ENCODE results near the gene LONP1.

LONP1 gene

DNA sequence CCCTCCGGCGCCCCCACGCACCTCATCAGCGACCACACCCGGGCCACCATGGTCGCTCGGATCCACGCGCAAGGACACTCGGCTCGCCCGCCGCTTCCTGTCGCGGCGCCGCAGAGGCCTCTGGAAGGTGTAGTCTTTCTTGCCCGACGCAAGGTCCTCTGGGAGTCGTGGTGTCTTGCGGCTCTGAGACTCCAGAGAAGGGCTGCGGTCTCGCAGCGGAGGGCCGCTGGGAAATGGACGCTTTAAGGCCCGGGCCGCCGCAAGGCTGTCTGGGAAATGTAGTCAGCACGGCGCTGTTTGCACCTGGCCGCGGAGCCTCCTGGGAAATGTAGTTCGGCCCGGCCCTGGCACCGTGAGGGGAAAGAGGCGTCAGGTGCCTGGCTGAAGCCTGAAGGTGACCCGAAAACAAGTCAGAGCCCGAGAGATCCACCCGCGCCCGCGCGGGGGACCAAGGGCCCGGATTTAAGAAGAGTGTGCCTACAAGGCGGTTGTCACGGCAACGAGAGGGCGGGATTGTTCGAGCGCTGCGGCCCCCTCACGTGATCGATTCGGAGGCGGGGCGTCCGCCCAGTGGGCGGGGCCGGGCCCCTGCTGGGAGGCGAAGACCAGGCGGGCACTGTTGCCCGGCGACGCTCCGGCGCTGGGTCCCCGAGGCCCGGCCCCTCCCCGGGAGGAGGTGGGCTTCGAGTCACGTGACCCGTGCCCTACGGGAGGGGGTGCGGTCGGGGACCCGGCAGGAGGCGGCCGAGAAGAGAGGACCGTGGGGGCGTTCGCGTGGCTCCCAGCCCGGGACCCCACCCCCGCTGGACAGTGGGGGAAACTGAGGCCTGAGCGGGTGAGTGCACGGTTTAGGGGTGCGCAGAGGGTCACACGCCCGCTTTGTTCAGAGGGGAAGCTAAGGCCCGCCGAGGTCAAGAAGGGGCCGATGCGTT, 39.2 kb downstream of the LONP1 start, which contains the start of the genes HSD11B1L and MICOS13 (continued):
- TF ChIP-seq, protein P1, sequence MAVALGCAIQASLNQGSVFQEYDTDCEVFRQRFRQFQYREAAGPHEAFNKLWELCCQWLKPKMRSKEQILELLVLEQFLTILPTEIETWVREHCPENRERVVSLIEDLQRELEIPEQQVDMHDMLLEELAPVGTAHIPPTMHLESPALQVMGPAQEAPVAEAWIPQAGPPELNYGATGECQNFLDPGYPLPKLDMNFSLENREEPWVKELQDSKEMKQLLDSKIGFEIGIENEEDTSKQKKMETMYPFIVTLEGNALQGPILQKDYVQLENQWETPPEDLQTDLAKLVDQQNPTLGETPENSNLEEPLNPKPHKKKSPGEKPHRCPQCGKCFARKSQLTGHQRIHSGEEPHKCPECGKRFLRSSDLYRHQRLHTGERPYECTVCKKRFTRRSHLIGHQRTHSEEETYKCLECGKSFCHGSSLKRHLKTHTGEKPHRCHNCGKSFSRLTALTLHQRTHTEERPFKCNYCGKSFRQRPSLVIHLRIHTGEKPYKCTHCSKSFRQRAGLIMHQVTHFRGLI (tag by site-specific recombination; IDR thresholded peaks at IDR 0.05), result no peak
- TF ChIP-seq ZNF768 (tag by site-specific recombination; IDR thresholded peaks at IDR 0.05) (no peak), AEBP2 (tag by site-specific recombination; IDR thresholded peaks at IDR 0.05; ENCODE audit: borderline replicate concordance) (no peak), ZNF112 (tag by site-specific recombination; IDR thresholded peaks at IDR 0.05) (no peak), OSR2 (tag by site-specific recombination; IDR thresholded peaks at IDR 0.05) (no peak), ZNF223 (tag by site-specific recombination; IDR thresholded peaks at IDR 0.05) (no peak), ZNF837 (tag by site-specific recombination; IDR thresholded peaks at IDR 0.05) (no peak)
- TF ChIP-seq, protein P2, sequence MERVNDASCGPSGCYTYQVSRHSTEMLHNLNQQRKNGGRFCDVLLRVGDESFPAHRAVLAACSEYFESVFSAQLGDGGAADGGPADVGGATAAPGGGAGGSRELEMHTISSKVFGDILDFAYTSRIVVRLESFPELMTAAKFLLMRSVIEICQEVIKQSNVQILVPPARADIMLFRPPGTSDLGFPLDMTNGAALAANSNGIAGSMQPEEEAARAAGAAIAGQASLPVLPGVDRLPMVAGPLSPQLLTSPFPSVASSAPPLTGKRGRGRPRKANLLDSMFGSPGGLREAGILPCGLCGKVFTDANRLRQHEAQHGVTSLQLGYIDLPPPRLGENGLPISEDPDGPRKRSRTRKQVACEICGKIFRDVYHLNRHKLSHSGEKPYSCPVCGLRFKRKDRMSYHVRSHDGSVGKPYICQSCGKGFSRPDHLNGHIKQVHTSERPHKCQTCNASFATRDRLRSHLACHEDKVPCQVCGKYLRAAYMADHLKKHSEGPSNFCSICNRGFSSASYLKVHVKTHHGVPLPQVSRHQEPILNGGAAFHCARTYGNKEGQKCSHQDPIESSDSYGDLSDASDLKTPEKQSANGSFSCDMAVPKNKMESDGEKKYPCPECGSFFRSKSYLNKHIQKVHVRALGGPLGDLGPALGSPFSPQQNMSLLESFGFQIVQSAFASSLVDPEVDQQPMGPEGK (tag by site-specific recombination; IDR thresholded peaks at IDR 0.05), result peak; percentile 80

- H3K4me3 ChIP-seq (ENCODE audit: low read depth, low read length), result peak overlapping the region; percentile 94
- TF ChIP-seq SP7 (tag by site-specific recombination; IDR thresholded peaks at IDR 0.05), result 0 out of 2 replicates have a peak, but pooled peaks have one; percentile 34
- TF ChIP-seq, protein P2 (tag by site-specific recombination; IDR thresholded peaks at IDR 0.05), result peak; percentile 35; the same call in 1 of the 2 replicates
- TF ChIP-seq ZBTB7A (tag by site-specific recombination; IDR thresholded peaks at IDR 0.05; ENCODE audit: low read depth), result 0 out of 2 replicates have a peak, but pooled peaks have one; percentile 15
- TF ChIP-seq ZNF2 (tag by site-specific recombination; IDR thresholded peaks at IDR 0.05), result peak; percentile 56; the same call in 1 of the 2 replicates
- TF ChIP-seq ZNF501 (tag by site-specific recombination; IDR thresholded peaks at IDR 0.05), result peak; percentile 26; the same call in 1 of the 2 replicates
- no peak for TF ChIP-seq ZNF174 (tag by site-specific recombination; IDR thresholded peaks at IDR 0.05)
- TF ChIP-seq ZNF324 (tag by site-specific recombination; IDR thresholded peaks at IDR 0.05), result peak; percentile 72; the same call in 1 of the 2 replicates
- TF ChIP-seq ZFP41 (tag by site-specific recombination; IDR thresholded peaks at IDR 0.05; ENCODE audit: borderline replicate concordance), result no peak
- 0 out of 2 replicates have a peak, but pooled peaks have one; percentile 30 for TF ChIP-seq KLF17 (tag by site-specific recombination; IDR thresholded peaks at IDR 0.05)
- TF ChIP-seq ZNF302 (tag by site-specific recombination; IDR thresholded peaks at IDR 0.05; ENCODE audit: low read depth), result no peak
- TF ChIP-seq ZNF114 (tag by site-specific recombination; IDR thresholded peaks at IDR 0.05), result no peak
- TF ChIP-seq KLF9 (tag by site-specific recombination; IDR thresholded peaks at IDR 0.05; ENCODE audit: low read depth), result peak; percentile 60
- TF ChIP-seq GLIS2 (tag by site-specific recombination; IDR thresholded peaks at IDR 0.05), result peak; percentile 76
- peak; percentile 54 for TF ChIP-seq KLF16 (tag by site-specific recombination; IDR thresholded peaks at IDR 0.05)
- no peak for TF ChIP-seq ZNF792 (tag by site-specific recombination; IDR thresholded peaks at IDR 0.05)
- TF ChIP-seq, protein P3, sequence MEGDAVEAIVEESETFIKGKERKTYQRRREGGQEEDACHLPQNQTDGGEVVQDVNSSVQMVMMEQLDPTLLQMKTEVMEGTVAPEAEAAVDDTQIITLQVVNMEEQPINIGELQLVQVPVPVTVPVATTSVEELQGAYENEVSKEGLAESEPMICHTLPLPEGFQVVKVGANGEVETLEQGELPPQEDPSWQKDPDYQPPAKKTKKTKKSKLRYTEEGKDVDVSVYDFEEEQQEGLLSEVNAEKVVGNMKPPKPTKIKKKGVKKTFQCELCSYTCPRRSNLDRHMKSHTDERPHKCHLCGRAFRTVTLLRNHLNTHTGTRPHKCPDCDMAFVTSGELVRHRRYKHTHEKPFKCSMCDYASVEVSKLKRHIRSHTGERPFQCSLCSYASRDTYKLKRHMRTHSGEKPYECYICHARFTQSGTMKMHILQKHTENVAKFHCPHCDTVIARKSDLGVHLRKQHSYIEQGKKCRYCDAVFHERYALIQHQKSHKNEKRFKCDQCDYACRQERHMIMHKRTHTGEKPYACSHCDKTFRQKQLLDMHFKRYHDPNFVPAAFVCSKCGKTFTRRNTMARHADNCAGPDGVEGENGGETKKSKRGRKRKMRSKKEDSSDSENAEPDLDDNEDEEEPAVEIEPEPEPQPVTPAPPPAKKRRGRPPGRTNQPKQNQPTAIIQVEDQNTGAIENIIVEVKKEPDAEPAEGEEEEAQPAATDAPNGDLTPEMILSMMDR (tag by site-specific recombination; IDR thresholded peaks at IDR 0.05), result peak; percentile 67; the same call in 1 of the 2 replicates
- TF ChIP-seq ZBTB17 (tag by site-specific recombination; IDR thresholded peaks at IDR 0.05), result no peak
Measured at GRCh38 chr19:5680084-5680436, 39.9 kb downstream of the LONP1 start.

More at GRCh38 chr19:5680084-5680436, 39.9 kb downstream of the LONP1 start:
- Histone ChIP-seq H3K4me1 (ENCODE audit: control insufficient read depth, insufficient read depth, low read length) (no peaks in the 10 kb centered on the region), H3K27ac (ENCODE audit: extremely low read depth, low read depth, low read length) (peak overlapping the region; percentile 25; the same call in 1 of the 2 replicates), H3K36me3 (ENCODE audit: control insufficient read depth in 2 of 2, insufficient read depth in 1 of 2, low read length in 2 of 2) (peaks cover 0 to 6% of the 10 kb centered on the region in 2 experiments; a peak in 1 of 3 replicates), H3K9me3 (ENCODE audit: control insufficient read depth, insufficient read depth, low read depth, low read length) (no peaks in the 10 kb centered on the region)
- CTCF ChIA-PET, result no interaction called here
- POLR2A ChIA-PET, result interaction anchor here (0.6 to 4.1 kb wide), 3 partner anchors 9 to 57 kb away, joined by 4 to 24 read pairs (median 4); partner anchors contain the start of genes RPL36 and SAFB
